AG09309 (cell line): ENCODE data around the gene RAB29.

Experiments used
- DNase-seq: peaks from one replicate; pipeline ENCODE4 v3.0.0-alpha.2; 2010; ENCODE audit warnings: low read depth
- H3K4me3 ChIP-seq: 2 replicates; pipeline ENCODE4 v1.5.1; 2011; ENCODE audit warnings: mild to moderate bottlenecking, low read depth, low read length, moderate library complexity; ENCODE audit not compliant: control insufficient read depth
- TF ChIP-seq, protein P1 (sequence below): IDR thresholded peaks from 2 replicates; pipeline ENCODE4 v1.5.1; 2011; ENCODE audit warnings: mild to moderate bottlenecking, low read depth, low read length, inconsistent platforms; ENCODE audit not compliant: insufficient read depth, control insufficient read depth; ENCODE audit errors: missing control alignments

Gene RAB29

DNA sequence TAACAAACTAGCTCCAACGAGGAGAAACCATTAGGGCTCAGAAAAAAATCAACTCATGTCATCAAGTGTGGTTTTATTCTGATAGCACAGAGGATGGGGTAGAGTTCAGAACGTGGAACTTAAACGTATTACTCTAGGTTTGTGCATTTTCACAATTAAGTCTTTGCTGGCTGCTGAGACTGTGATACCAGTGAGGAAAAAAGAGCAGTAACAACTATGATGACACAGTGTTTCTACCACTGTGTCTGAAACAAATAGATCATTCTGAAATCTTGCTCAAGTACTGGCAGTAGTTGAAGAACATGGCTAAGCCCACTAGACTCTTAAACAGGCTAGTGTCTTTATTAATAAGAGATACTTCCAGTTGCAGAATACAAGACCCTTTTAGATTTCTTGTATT lies 56.3 kb downstream of the RAB29 start:
- TF ChIP-seq, protein P1, sequence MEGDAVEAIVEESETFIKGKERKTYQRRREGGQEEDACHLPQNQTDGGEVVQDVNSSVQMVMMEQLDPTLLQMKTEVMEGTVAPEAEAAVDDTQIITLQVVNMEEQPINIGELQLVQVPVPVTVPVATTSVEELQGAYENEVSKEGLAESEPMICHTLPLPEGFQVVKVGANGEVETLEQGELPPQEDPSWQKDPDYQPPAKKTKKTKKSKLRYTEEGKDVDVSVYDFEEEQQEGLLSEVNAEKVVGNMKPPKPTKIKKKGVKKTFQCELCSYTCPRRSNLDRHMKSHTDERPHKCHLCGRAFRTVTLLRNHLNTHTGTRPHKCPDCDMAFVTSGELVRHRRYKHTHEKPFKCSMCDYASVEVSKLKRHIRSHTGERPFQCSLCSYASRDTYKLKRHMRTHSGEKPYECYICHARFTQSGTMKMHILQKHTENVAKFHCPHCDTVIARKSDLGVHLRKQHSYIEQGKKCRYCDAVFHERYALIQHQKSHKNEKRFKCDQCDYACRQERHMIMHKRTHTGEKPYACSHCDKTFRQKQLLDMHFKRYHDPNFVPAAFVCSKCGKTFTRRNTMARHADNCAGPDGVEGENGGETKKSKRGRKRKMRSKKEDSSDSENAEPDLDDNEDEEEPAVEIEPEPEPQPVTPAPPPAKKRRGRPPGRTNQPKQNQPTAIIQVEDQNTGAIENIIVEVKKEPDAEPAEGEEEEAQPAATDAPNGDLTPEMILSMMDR, result no peak
- no peak overlapping the region for H3K4me3 ChIP-seq
- no peak for DNase-seq
